HG03108 (cell line): ENCODE results near the gene POTEJ.
"Not testable (repeated sequence)": the region's sequence is repeated elsewhere in the genome, so short reads cannot be mapped to it uniquely, and the experiment has no call there.

Experiments used
- ATAC-seq: cut with Tn5 transposase; IDR thresholded peaks from one replicate; pipeline ENCODE4 v1.9.1; 2021; ENCODE audit warnings: moderate library complexity; ENCODE audit not compliant: unreplicated experiment

The POTEJ gene

GRCh38 chr2:130601648-130602302, 9.5 kb upstream of the POTEJ start:
- not testable (repeated sequence) for ATAC-seq

- not testable (repeated sequence) for ATAC-seq
Measured at GRCh38 chr2:130608276-130609001, 2.8 kb upstream of the POTEJ start.

GRCh38 chr2:130609002-130609920, 2.0 kb upstream of the POTEJ start:
- ATAC-seq, result not testable (repeated sequence)

GRCh38 chr2:130610486-130610885, 754 bp upstream of the POTEJ start:
- ATAC-seq, result not testable (repeated sequence)

GRCh38 chr2:130628784-130629475, 17.7 kb downstream of the POTEJ start:
- not testable (repeated sequence) for ATAC-seq

- ATAC-seq, result not testable (repeated sequence)
Measured at GRCh38 chr2:130638973-130639372, 27.7 kb downstream of the POTEJ start.

- ATAC-seq, result not testable (repeated sequence)
Measured at GRCh38 chr2:130641688-130642087, 30.4 kb downstream of the POTEJ start.

GRCh38 chr2:130649285-130649684, 38.0 kb downstream of the POTEJ start:
- ATAC-seq, result not testable (repeated sequence)

GRCh38 chr2:130664506-130664905, 53.3 kb downstream of the POTEJ start:
- ATAC-seq, result not testable (repeated sequence)

GRCh38 chr2:130665596-130665995, 54.4 kb downstream of the POTEJ start:
- ATAC-seq, result not testable (repeated sequence)

- ATAC-seq, result not testable (repeated sequence)
Measured at GRCh38 chr2:130667516-130667915, 56.3 kb downstream of the POTEJ start.

- ATAC-seq, result not testable (repeated sequence)
Measured at GRCh38 chr2:130670026-130670745, 58.9 kb downstream of the POTEJ start.

GRCh38 chr2:130692041-130692770, 81.0 kb downstream of the POTEJ start:
- ATAC-seq, result not testable (repeated sequence)

- ATAC-seq, result not testable (repeated sequence)
Measured at GRCh38 chr2:130693474-130693873, 82.2 kb downstream of the POTEJ start.

- ATAC-seq, result not testable (repeated sequence)
Measured at GRCh38 chr2:130703250-130703649, 92.0 kb downstream of the POTEJ start.
